GM18498 (cell line): Measurements from ENCODE around the gene IGSF3.

Source experiments
- ATAC-seq: cut with Tn5 transposase; IDR thresholded peaks from one replicate; pipeline ENCODE4 v1.9.1; 2021; ENCODE audit warnings: mild to moderate bottlenecking, moderate library complexity; ENCODE audit not compliant: unreplicated experiment

IGSF3 gene

DNA sequence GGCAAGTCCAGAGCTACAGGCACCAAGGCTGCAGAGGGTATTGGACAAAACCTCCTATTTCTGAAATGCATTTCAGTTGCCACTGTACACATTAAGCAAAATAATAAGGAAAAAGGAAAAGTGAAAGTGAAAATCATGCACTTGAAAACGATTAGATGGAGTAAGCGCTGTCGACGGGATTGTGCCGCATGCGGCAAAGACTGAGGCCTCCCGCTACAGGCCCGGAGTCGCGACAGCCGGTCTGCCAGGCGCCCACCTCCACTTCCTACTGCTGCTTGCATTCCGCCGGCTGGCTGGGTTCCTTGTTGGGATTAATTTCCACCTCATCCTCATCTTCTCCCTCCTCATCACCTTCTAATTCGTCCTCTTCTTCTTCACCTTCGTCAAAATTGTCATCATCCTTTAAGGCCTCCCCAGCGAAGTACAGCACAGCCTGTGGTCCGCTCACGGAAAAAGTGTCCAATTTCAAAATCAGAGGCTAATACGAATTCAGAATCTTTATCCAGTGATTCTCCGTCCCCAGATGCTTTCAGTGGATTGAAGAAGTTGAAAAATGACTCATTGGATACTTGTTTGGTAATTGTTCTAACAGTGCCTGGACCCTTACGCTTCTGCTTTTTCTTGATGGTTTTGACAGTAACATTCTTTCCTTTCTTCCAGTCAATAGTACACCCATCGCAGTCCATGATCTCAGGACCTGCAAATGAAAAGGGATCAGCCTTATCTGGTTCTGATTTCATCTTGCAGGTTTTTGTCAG, 134.7 kb downstream of the IGSF3 start:
- no peak for ATAC-seq

DNA sequence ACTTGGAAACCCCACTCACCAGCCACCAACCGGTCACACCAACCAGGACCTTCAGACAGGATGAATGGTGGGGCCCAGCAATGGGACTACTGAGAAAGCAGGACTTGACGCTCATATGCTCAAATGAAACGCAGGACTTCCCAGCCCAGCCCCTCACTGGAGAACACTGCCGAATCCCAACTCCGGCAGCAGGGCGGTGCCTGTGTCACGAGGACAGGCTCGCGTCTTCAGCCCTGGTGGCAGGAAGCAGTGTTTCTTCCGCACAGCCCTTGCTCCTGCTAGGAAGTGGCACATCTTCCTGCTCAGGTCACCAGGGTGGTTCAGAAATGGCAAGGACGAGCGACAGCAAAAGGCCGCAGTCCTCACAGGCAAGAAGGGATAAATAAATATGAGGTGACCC, 135.6 kb downstream of the IGSF3 start:
- ATAC-seq: no peak

DNA sequence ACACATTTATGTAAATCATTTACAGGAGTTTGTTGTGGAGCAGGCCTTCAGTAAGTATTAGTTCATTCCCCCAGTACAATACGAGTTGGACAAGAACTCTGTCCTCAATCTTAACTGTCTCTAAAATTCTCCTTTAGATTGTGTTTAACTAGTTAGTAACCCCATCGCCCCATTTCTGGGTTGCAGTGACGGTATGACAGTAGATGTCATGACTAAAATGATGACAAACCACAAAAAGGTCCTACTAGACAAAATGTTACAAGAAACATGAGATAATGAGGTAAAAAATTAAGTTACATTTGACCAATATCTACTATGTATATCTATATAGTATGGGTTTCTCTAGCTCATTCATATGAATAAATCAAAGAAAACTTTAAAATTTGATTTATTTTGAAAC, 137.9 kb downstream of the IGSF3 start:
- ATAC-seq: no peak

DNA sequence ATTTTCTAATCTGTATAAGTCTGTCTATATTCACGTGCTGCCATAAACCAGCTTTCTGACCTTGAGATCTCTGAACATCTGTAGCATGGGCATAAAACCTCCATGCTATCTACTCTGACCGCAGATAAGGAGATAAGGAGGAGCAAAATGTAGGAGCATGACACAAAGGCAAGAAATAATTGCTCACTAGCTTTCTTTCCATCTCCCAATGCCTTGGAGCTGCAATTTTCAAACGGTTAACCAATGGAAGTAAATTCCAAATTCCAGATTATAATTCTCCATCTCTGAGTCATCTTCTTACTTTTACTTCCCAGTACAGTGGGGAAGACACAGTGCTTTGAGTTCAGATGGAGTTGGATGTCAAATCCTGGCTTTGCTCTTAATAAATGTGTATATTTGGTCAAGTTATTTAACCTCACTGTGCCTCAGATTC, 138.3 kb downstream of the IGSF3 start:
- ATAC-seq: no peak

DNA sequence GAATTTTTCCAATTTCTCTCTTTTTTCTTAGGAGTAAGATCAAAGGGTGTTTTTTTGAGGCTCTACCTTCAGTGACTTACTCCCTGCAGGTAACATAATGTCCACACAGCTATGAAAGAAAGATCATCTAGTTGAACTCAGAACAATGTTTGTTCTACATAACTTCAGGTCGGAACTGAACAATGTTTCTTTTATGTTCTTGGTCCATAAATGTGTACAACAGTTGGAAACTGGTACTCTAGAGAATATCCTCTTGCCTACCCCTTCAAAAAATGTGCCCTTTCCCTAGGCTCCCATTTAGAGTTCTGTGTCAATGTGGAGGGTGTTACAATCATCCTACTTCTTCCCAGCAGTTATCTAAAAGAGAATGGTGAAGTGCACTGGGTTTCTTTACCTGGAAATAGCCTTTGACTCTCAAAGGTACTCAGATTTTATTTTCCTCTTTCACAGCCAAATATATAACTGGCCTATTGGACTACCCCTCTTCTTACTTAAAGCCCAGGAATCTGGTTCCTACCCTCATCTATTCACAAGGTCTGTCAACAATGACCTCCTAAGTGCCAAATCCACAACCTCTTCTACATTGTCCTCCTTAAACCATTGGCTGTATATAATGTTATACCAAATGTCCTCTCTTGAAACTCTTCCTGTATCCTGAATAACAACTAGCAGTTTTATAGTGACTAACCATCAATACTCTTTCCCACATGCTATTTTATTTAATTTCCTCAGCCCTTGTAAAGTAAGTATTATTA, 139.0 kb downstream of the IGSF3 start:
- ATAC-seq: no peak

DNA sequence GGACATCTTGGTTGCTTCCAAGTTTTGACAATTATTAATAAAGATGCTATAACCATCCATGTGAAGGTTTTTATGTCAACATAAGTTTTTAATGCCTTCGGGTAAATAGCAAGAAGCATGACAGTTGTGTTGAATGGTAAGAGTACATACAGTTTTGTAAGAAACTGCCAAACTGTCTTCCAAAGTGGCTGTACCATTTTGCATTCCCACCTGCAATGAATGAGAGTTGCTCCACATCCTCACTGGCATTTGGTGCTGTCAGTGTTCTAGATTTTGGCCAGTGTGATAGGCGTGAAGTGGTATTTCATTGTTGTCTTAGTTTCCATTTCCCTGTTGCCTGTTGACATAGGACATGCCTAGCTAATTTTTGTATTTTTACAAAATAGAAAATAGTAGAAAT, 142.1 kb downstream of the IGSF3 start:
- no peak for ATAC-seq
